ENCODE measurements around the gene OPCML. TPM values are rescaled to one million over a fixed set of nuclear protein-coding genes. Genes with fewer than 3 reads are reported as not detected.

The OPCML gene
- total and polyA plus RNA-seq, 2 of the 13 experiments (the other 11 are each of a cell fraction or from before 2014, with no cell fraction given), result not detected

GRCh38 chr11:132683602-132684001 is 848.7 kb downstream of the OPCML start:
- Histone ChIP-seq H3K9me3 (ENCODE audit: low read length) (peaks cover 65% of the 10 kb centered on the region), H3K4me3 (replicated peaks in 1 of 3; ENCODE audit: insufficient read depth in 1 of 3, low read depth in 2 of 3, low read length in 3 of 3) (no peak overlapping the region), H3K79me2 (ENCODE audit: insufficient read depth, low read length) (no peaks in the 10 kb centered on the region), H3K27me3 (ENCODE audit: control insufficient read depth in 1 of 2, insufficient read depth in 2 of 2, low read length in 2 of 2) (no peaks in the 10 kb centered on the region), H3K36me3 (replicated peaks in 1 of 2; ENCODE audit: control insufficient read depth in 1 of 2, insufficient read depth in 2 of 2, low read length in 2 of 2) (no peaks in the 10 kb centered on the region), H4K20me1 (ENCODE audit: insufficient read depth, low read length) (no peaks in the 10 kb centered on the region), H3K4me2 (ENCODE audit: low read depth, low read length) (no peak overlapping the region), H2AFZ (ENCODE audit: low read length) (no peak overlapping the region), H3K4me1 (ENCODE audit: insufficient read depth, low read length) (no peaks in the 10 kb centered on the region), H3K27ac (ENCODE audit: extremely low read length, insufficient read depth, low read length) (no peak overlapping the region), H3K9ac (ENCODE audit: insufficient read depth, low read depth, low read length) (no peak overlapping the region)
- CTCF ChIA-PET (ENCODE audit: low intra/inter-chr PET ratio, low total read pairs), result no interaction called here
- peak; percentile 70 for TF ChIP-seq FOSL2 (CRISPR knock-in tag; IDR thresholded peaks at IDR 0.05)
- TF ChIP-seq CEBPB (IDR thresholded peaks at IDR 0.05; ENCODE audit: borderline replicate concordance, low read depth, low read length), result peak; percentile 85
- TF ChIP-seq CEBPG (CRISPR knock-in tag; IDR thresholded peaks at IDR 0.05), result 0 out of 2 replicates have a peak, but pooled peaks have one; percentile 9
- 0 out of 2 replicates have a peak, but pooled peaks have one; percentile 12 for TF ChIP-seq MAFF (IDR thresholded peaks at IDR 0.05; ENCODE audit: low read depth, low read length)
- TF ChIP-seq USF2 (IDR thresholded peaks at IDR 0.05; ENCODE audit: low read depth, low read length), result no peak
- no peak for TF ChIP-seq USF2 (CRISPR knock-in tag; IDR thresholded peaks at IDR 0.05; ENCODE audit: borderline replicate concordance)
- TF ChIP-seq ATF4 (CRISPR knock-in tag; IDR thresholded peaks at IDR 0.05), result peak in 1 of 2 experiments; percentile 77; a peak in 2 of 4 replicates
- TF ChIP-seq FOXA1 (IDR thresholded peaks at IDR 0.05), result no peak
- 0 out of 2 replicates have a peak, but pooled peaks have one; percentile 6 for TF ChIP-seq FOXA1 (CRISPR knock-in tag; IDR thresholded peaks at IDR 0.05)
- TF ChIP-seq POLR2AphosphoS2 (IDR thresholded peaks at IDR 0.05; ENCODE audit: low read depth, low read length), result no peak
- 0 out of 4 replicates have a peak, but pooled peaks of 1 of the 2 experiments have one; percentile 32 for TF ChIP-seq MAFK (conservative IDR thresholded peaks at IDR 0.05 in 1 of 2, IDR thresholded peaks at IDR 0.05 in 1 of 2; ENCODE audit: low read length in 2 of 2)
- no peak for TF ChIP-seq MTERF4 (CRISPR knock-in tag; IDR thresholded peaks at IDR 0.05)
- peak; percentile 37; the same call in 1 of the 2 replicates for TF ChIP-seq FOXA3 (CRISPR knock-in tag; IDR thresholded peaks at IDR 0.05)
- FAIRE-seq (no peak), DNase-seq (ENCODE audit: low spot score) (peak; percentile 2), ATAC-seq (no peak; the same call in 2 of the 3 replicates)
- in situ Hi-C loops (cut with HindIII; ENCODE audit: extremely low pct_ligation_motif_present, low pct_unique_long_range_greater_than_20kb) (no loop called here), intact Hi-C loops (cut with micrococcal nuclease; ENCODE audit: unreplicated experiment) (no loop called here)
- 41% methylated on average over 2 of the region's 2 CpGs for WGBS (ENCODE audit: low lambda C conversion rate)
- POLR2A ChIA-PET, result no interaction called here
- BruUV-seq (replicated peaks), result no TSS peak

All from HepG2 (cell line).